HG02571 (cell line): ENCODE data around the gene CDK5RAP3.

Experiments
- ATAC-seq: cut with Tn5 transposase; IDR thresholded peaks from one replicate; pipeline ENCODE4 v1.9.1; 2021; ENCODE audit warnings: mild to moderate bottlenecking, moderate library complexity; ENCODE audit not compliant: unreplicated experiment

The CDK5RAP3 gene

DNA sequence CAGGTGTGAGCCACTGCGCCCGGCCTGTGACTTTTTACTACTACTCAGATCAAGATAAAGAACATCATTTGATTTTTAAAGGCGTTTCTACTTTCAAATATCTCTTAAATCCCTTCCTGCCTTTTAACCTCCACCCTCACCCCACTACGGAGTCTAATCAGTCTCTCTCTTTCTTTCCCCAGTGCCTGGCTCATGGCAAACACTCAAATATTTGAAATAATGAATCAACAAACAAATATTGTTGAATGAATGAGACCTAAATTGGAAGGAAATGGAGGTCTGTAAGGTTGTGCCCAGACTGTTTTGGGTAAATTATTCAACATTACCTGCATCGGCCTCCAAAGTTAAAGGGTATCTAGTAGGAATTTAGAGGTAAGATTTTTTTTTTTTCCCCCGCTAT lies 52.0 kb downstream of the CDK5RAP3 start:
- ATAC-seq, result no peak

- ATAC-seq, result no peak
Measured at GRCh38 chr17:48023400-48024148, 52.7 kb downstream of the CDK5RAP3 start.

- no peak for ATAC-seq
Measured at GRCh38 chr17:48024149-48025039, 53.5 kb downstream of the CDK5RAP3 start.

DNA sequence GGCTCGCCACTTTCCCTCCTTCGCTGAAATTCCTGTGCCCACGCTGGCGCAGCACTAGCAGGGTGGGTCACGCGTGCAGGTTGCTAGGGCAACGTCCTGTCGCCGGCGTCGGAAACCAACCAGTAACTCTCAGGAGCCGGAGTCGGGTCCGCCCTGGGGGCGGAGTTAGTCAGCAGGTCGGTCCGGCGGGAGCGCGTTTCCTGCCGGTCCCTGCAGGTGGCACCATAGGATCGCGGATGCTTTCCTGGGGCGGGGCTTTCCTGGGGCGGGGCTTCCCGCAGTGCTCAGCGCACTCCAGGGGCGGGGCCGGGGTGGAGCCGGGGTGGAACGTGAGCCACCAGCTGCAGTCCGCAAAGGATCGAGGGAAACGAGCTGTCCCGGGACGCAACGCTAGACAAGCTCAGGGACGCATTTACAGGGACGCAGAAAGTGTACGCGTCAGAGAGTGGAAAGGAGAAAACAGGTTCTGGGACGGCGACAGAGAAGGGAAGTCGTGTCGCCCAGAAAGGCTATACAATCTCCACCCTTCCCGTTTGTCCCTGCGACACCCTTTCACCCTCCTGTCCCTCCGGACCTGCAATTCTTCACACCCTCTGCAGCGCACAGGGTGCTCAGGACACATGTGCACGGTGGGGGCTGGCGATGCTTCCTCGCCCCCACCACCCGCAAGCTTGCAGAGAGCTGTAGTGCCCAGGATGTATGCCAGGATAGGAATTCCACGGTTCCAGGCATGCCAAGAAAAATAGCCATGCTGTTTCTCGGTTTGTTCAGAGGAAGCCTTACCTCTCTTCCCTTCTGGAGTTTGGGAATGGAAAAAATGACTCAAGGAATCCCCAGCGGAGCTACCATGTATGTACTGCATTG lies 54.4 kb downstream of the CDK5RAP3 start:
- peak; percentile 71 for ATAC-seq

GRCh38 chr17:48025904-48026501 lies 55.1 kb downstream of the CDK5RAP3 start:
- ATAC-seq, result no peak

- ATAC-seq, result no peak
Measured at GRCh38 chr17:48026502-48027321, 55.8 kb downstream of the CDK5RAP3 start.

DNA sequence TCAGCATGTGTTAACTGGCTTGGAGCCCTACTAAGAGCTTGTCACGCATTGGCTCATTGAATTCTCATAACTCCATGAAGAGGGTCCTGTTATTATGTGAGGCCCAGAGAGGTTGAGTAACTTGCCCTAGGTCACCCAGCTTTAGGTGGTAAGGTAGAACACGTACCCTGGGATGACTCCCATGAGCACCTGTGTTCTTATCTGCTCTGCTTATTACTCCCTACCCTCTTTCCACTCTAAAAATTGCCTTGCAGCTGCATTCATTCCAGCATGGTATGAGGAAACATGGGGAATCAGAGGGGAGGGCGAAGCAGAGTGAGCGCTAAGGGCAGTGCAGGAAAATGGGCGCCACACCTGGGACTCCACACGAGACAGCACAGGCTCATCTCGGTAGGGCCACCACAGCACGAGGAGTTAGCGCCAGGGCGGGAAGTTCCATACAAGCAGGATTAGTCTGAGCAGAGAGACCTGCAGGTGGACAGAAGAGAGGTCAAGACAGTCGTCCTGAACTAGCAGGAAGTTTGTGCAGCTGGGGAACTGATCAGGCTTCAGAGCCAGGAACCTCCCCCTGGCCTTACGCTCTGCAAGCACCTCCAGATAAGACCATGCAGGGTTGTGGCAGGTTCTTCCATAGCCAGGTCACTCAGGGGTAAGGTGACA lies 56.5 kb downstream of the CDK5RAP3 start:
- ATAC-seq, result no peak

DNA sequence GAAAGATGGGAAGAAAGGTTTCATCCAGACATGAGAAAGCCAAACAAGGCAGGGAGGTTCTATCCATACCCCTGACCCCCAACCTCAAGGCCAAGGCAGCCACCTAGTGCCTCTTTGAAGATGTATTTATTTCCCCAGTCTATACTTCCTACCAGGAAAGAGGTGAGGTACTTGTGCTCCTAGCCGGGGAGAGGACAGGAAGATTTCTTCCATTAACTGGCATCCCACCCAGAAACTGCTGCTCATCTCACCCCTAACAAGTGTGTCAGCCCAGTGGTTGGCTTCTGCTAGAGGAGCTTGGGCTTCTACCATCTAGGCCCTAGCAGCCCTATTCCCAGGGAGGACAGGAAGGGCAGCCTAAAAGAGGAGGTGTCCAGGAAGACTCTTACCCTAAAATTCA lies 57.8 kb downstream of the CDK5RAP3 start:
- no peak for ATAC-seq

- ATAC-seq, result no peak
Measured at GRCh38 chr17:48030531-48030930, 59.6 kb downstream of the CDK5RAP3 start.
